ENCODE measurements around the gene TCEA3. TPM values are rescaled to one million over a fixed set of nuclear protein-coding genes. Genes with fewer than 3 reads are reported as not detected.

Gene TCEA3
- total RNA-seq, 2 experiments from 2014 or later = 0.26 to 1.3 TPM

- DNase-seq = no peak
- H3K4me1 Mint-ChIP-seq = peaks cover 4% of the 10 kb centered on the region
- H3K36me3 Mint-ChIP-seq = peaks cover 52% of the 10 kb centered on the region
- no peak for ATAC-seq
- H3K4me3 Mint-ChIP-seq = no peak overlapping the region
- peaks cover 45% of the 10 kb centered on the region for H3K9me3 Mint-ChIP-seq (ENCODE audit: low read depth)
- H3K27ac Mint-ChIP-seq = no peak overlapping the region
- CTCF ChIA-PET = no interaction called here
- H3K27me3 Mint-ChIP-seq = no peaks in the 10 kb centered on the region
Measured at GRCh38 chr1:23358310-23358875, 66.2 kb downstream of the TCEA3 start.

- no peaks in the 10 kb centered on the region for H3K27me3 Mint-ChIP-seq
- ATAC-seq = no peak
- CTCF ChIA-PET = interaction anchor here (1.3 kb wide), 1 partner anchor 13 kb away, joined by 4 read pairs; the partner anchor contains the start of gene HNRNPR
- H3K9me3 Mint-ChIP-seq (ENCODE audit: low read depth) = peaks cover 40% of the 10 kb centered on the region
- no peak overlapping the region for H3K27ac Mint-ChIP-seq
- no peak overlapping the region for H3K4me3 Mint-ChIP-seq
- H3K36me3 Mint-ChIP-seq = peaks cover 43% of the 10 kb centered on the region
- no peak for DNase-seq
- peaks cover 4% of the 10 kb centered on the region for H3K4me1 Mint-ChIP-seq
Measured at GRCh38 chr1:23357138-23357908, 67.2 kb downstream of the TCEA3 start.

GRCh38 chr1:23356471-23357137 lies 67.9 kb downstream of the TCEA3 start:
- Mint-ChIP-seq H3K9me3 (ENCODE audit: low read depth) (peaks cover 34% of the 10 kb centered on the region), H3K27ac (no peak overlapping the region), H3K27me3 (no peaks in the 10 kb centered on the region), H3K4me3 (no peak overlapping the region), H3K36me3 (peaks cover 36% of the 10 kb centered on the region), H3K4me1 (peaks cover 4% of the 10 kb centered on the region)
- CTCF ChIA-PET = interaction anchor here (1.3 kb wide), 1 partner anchor 12 kb away, joined by 4 read pairs; the partner anchor contains the start of gene HNRNPR
- DNase-seq = no peak
- no peak for ATAC-seq

GRCh38 chr1:23354245-23354644 lies 70.3 kb downstream of the TCEA3 start:
- peaks cover 17% of the 10 kb centered on the region for H3K9me3 Mint-ChIP-seq (ENCODE audit: low read depth)
- H3K27ac Mint-ChIP-seq = no peak overlapping the region
- peaks cover 4% of the 10 kb centered on the region for H3K4me1 Mint-ChIP-seq
- peak; percentile 30 for ATAC-seq
- peaks cover 13% of the 10 kb centered on the region for H3K36me3 Mint-ChIP-seq
- no peaks in the 10 kb centered on the region for H3K27me3 Mint-ChIP-seq
- no peak overlapping the region for H3K4me3 Mint-ChIP-seq
- CTCF ChIA-PET = interaction anchor here (0.7 kb wide), 1 partner anchor 71 kb away, joined by 5 read pairs; no protein-coding TSS in a partner anchor
- DNase-seq = no peak

GRCh38 chr1:23352096-23352695 lies 72.4 kb downstream of the TCEA3 start:
- Mint-ChIP-seq H3K4me3 (no peak overlapping the region), H3K36me3 (peaks cover 10% of the 10 kb centered on the region), H3K4me1 (peaks cover 4% of the 10 kb centered on the region), H3K9me3 (ENCODE audit: low read depth) (peaks cover 13% of the 10 kb centered on the region), H3K27ac (no peak overlapping the region), H3K27me3 (no peaks in the 10 kb centered on the region)
- CTCF ChIA-PET = no interaction called here
- DNase-seq (no peak), ATAC-seq (no peak)

- Mint-ChIP-seq H3K27me3 (no peaks in the 10 kb centered on the region), H3K9me3 (ENCODE audit: low read depth) (no peaks in the 10 kb centered on the region), H3K27ac (no peak overlapping the region), H3K4me3 (no peak overlapping the region), H3K4me1 (peaks cover 20% of the 10 kb centered on the region), H3K36me3 (peaks cover 13% of the 10 kb centered on the region)
- CTCF ChIA-PET = interaction anchor here (0.8 to 1.5 kb wide), 3 partner anchors 21 to 151 kb away, joined by 4 to 5 read pairs (median 4); no protein-coding TSS in a partner anchor
- ATAC-seq = no peak
- no peak for DNase-seq
Measured at GRCh38 chr1:23345920-23346319, 78.6 kb downstream of the TCEA3 start.

- H3K9me3 Mint-ChIP-seq (ENCODE audit: low read depth) = no peaks in the 10 kb centered on the region
- DNase-seq (no peak), ATAC-seq (no peak)
- H3K36me3 Mint-ChIP-seq = peaks cover 17% of the 10 kb centered on the region
- H3K4me1 Mint-ChIP-seq = peaks cover 29% of the 10 kb centered on the region
- H3K27me3 Mint-ChIP-seq = no peaks in the 10 kb centered on the region
- H3K27ac Mint-ChIP-seq = peak overlapping the region; percentile 88
- H3K4me3 Mint-ChIP-seq = peak overlapping the region; percentile 85
- CTCF ChIA-PET = interaction anchor here (0.6 to 1.6 kb wide), 9 partner anchors 10 to 347 kb away, joined by 3 to 16 read pairs (median 5); partner anchors contain the start of gene RPL11
Measured at GRCh38 chr1:23344987-23345472, 79.5 kb downstream of the TCEA3 start.

- ATAC-seq (peak; percentile 97), DNase-seq (peak; percentile 100)
- Mint-ChIP-seq H3K36me3 (peaks cover 20% of the 10 kb centered on the region), H3K27me3 (no peaks in the 10 kb centered on the region), H3K27ac (peak within 1 kb of the TSS; percentile 94), H3K9me3 (ENCODE audit: low read depth) (no peaks in the 10 kb centered on the region), H3K4me1 (peaks cover 34% of the 10 kb centered on the region), H3K4me3 (peak within 1 kb of the TSS; percentile 85)
- CTCF ChIA-PET = interaction anchor here (0.6 to 1.6 kb wide), 10 partner anchors 9 to 347 kb away, joined by 3 to 16 read pairs (median 4); partner anchors contain the start of gene RPL11
Measured at GRCh38 chr1:23344111-23344986, 80.2 kb downstream of the TCEA3 start, which contains the start of gene HNRNPR. Gene HNRNPR (minus strand): TSS chr1:23344284. CDS start chr1:23341008, 3,276 bp downstream.

- DNase-seq (peak; percentile 61), ATAC-seq (peak; percentile 14)
- Mint-ChIP-seq H3K36me3 (peaks cover 23% of the 10 kb centered on the region), H3K4me1 (peaks cover 41% of the 10 kb centered on the region), H3K9me3 (ENCODE audit: low read depth) (no peaks in the 10 kb centered on the region), H3K4me3 (peak overlapping the region; percentile 85), H3K27me3 (no peaks in the 10 kb centered on the region), H3K27ac (peak overlapping the region; percentile 94)
- CTCF ChIA-PET = interaction anchor here (0.9 to 1.6 kb wide), 6 partner anchors 8 to 294 kb away, joined by 3 to 16 read pairs (median 5); no protein-coding TSS in a partner anchor
Measured at GRCh38 chr1:23343221-23344110, 81.1 kb downstream of the TCEA3 start.

- peaks cover 49% of the 10 kb centered on the region for H3K4me1 Mint-ChIP-seq
- no peak for DNase-seq
- H3K27ac Mint-ChIP-seq = peak overlapping the region; percentile 94
- H3K9me3 Mint-ChIP-seq (ENCODE audit: low read depth) = no peaks in the 10 kb centered on the region
- H3K27me3 Mint-ChIP-seq = no peaks in the 10 kb centered on the region
- peak overlapping the region; percentile 85 for H3K4me3 Mint-ChIP-seq
- peaks cover 32% of the 10 kb centered on the region for H3K36me3 Mint-ChIP-seq
- CTCF ChIA-PET = no interaction called here
- ATAC-seq = no peak
Measured at GRCh38 chr1:23341931-23342692, 82.4 kb downstream of the TCEA3 start.

GRCh38 chr1:23339632-23340031 lies 84.9 kb downstream of the TCEA3 start:
- no peak overlapping the region for H3K27ac Mint-ChIP-seq
- H3K9me3 Mint-ChIP-seq (ENCODE audit: low read depth) = no peaks in the 10 kb centered on the region
- ATAC-seq (no peak), DNase-seq (no peak)
- no peaks in the 10 kb centered on the region for H3K27me3 Mint-ChIP-seq
- CTCF ChIA-PET = interaction anchor here (0.9 to 1.7 kb wide), 4 partner anchors 10 to 65 kb away, joined by 3 to 6 read pairs (median 4); no protein-coding TSS in a partner anchor
- peaks cover 45% of the 10 kb centered on the region for H3K36me3 Mint-ChIP-seq
- peaks cover 46% of the 10 kb centered on the region for H3K4me1 Mint-ChIP-seq
- H3K4me3 Mint-ChIP-seq = peak overlapping the region; percentile 85
